Osteocyte (in vitro differentiated cells): Measurements from ENCODE around the gene ZNF385B. TPM values are rescaled to one million over a fixed set of nuclear protein-coding genes. Genes with fewer than 3 reads are reported as not detected.

Experiments
- DNase-seq: peaks from one replicate; pipeline ENCODE4 v3.0.0; 2021; ENCODE audit warnings: mixed read lengths; ENCODE audit not compliant: unreplicated experiment; ENCODE audit errors: extremely low spot score
- H3K27ac Mint-ChIP-seq: one replicate; pipeline ENCODE4 v1.8.0; 2021; ENCODE audit warnings: mild to moderate bottlenecking, mixed read lengths; ENCODE audit not compliant: unreplicated experiment
- H3K27me3 Mint-ChIP-seq: one replicate; pipeline ENCODE4 v1.8.0; 2021; ENCODE audit warnings: mixed read lengths; ENCODE audit not compliant: unreplicated experiment
- H3K36me3 Mint-ChIP-seq: one replicate; pipeline ENCODE4 v1.8.0; 2021; ENCODE audit warnings: mixed read lengths; ENCODE audit not compliant: unreplicated experiment
- H3K4me1 Mint-ChIP-seq: one replicate; pipeline ENCODE4 v1.8.0; 2021; ENCODE audit warnings: mixed read lengths; ENCODE audit not compliant: unreplicated experiment
- H3K4me3 Mint-ChIP-seq: one replicate; pipeline ENCODE4 v1.8.0; 2021; ENCODE audit warnings: mild to moderate bottlenecking, moderate library complexity, mixed read lengths; ENCODE audit not compliant: unreplicated experiment
- H3K9me3 Mint-ChIP-seq: one replicate; pipeline ENCODE4 v1.8.0; 2021; ENCODE audit warnings: mixed read lengths; ENCODE audit not compliant: unreplicated experiment
- total RNA-seq: library from RNA; stranded (reverse); gene quantifications from 2 replicates; pipeline ENCODE4 v1.2.1, GENCODE V29; 2021
- TF ChIP-seq, protein P1 (sequence below): fragments of 200-600 bp; sonication (generic); IDR thresholded peaks from 2 replicates; pipeline ENCODE4 v1.5.0; 2021; ENCODE audit warnings: antibody characterized with exemption, mild to moderate bottlenecking, moderate library complexity

Gene ZNF385B
- total RNA-seq, 1 donor from 2014 or later: 0.13 TPM

DNA sequence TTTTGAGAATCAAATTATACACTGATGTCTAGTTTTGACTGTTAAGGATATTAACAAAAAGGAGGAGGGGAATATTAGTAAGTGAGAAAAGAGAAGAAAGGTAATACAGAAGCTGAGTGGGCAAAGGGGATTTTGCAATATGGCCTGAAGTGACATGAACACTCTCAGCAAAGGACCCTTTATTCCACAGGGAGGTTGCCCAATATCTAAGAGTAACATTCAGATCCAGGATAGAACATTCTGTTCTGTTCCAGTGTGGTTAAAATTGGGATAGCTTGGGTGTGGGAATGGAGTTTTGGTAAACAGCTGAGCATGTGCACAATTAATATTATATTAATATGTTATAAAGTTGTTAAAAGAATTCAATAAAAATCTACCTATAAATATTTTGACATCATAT is 120.1 kb downstream of the ZNF385B start:
- TF ChIP-seq, protein P1, sequence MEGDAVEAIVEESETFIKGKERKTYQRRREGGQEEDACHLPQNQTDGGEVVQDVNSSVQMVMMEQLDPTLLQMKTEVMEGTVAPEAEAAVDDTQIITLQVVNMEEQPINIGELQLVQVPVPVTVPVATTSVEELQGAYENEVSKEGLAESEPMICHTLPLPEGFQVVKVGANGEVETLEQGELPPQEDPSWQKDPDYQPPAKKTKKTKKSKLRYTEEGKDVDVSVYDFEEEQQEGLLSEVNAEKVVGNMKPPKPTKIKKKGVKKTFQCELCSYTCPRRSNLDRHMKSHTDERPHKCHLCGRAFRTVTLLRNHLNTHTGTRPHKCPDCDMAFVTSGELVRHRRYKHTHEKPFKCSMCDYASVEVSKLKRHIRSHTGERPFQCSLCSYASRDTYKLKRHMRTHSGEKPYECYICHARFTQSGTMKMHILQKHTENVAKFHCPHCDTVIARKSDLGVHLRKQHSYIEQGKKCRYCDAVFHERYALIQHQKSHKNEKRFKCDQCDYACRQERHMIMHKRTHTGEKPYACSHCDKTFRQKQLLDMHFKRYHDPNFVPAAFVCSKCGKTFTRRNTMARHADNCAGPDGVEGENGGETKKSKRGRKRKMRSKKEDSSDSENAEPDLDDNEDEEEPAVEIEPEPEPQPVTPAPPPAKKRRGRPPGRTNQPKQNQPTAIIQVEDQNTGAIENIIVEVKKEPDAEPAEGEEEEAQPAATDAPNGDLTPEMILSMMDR: no peak
- Mint-ChIP-seq H3K4me3 (no peak overlapping the region), H3K9me3 (no peaks in the 10 kb centered on the region), H3K36me3 (no peaks in the 10 kb centered on the region), H3K27ac (no peak overlapping the region), H3K27me3 (peaks cover 53% of the 10 kb centered on the region), H3K4me1 (no peaks in the 10 kb centered on the region)
- DNase-seq: no peak

DNA sequence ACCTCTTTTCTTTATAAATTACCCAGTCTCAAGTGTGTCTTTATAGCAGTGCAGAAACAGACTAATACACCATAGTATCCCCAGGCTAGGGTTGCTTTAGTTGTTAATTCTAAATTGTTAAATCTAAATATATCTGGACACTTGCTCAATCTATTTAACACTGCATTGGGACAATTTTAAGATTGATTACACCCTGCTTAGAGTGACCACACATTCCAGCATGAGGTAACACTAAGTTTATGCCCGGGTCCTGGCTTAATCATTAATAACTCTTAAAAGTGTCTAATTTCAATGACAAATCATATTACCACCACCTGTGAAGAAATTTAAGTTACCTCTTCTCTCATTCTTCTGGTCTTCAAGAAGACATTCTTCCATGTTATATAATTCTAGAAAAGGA is 131.4 kb downstream of the ZNF385B start:
- Mint-ChIP-seq H3K4me3 (no peak overlapping the region), H3K27me3 (peaks cover 4% of the 10 kb centered on the region), H3K4me1 (no peaks in the 10 kb centered on the region), H3K27ac (no peak overlapping the region), H3K36me3 (no peaks in the 10 kb centered on the region), H3K9me3 (no peaks in the 10 kb centered on the region)
- TF ChIP-seq, protein P1: no peak
- no peak for DNase-seq

DNA sequence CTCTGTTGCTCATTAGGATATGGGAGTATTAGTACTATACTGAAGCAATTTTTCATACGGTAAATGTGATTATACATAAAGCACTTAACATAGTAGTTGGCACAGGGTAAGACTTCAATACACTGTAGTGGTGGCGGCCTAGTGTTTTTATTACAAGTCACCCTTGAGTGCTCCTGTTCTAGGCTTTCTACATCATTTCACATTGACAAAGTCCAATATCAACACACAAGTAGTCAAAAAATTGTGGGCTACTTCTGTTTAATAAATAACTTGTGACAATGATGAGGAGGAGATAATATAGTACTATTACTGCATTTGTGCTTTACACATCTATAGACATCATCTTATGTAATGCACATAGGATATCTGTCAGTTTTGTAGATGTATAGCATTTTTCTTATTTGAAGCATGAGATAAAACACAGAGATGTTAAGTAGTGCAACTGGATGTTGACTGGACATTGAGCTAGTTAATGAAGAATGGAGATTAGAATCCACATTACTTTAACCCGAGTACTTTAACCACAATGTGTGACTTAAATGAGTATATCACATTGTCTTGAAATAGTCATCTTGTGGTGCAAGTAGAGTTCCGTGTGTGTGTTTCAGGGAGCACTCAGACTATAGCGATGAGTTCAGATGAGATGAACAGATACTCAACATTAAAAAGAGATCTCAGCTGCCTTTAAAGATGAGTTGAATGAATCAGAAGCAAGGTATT is 134.8 kb downstream of the ZNF385B start:
- Mint-ChIP-seq H3K27me3 (peaks cover 4% of the 10 kb centered on the region), H3K27ac (no peak overlapping the region), H3K4me3 (no peak overlapping the region), H3K36me3 (no peaks in the 10 kb centered on the region), H3K9me3 (no peaks in the 10 kb centered on the region), H3K4me1 (no peaks in the 10 kb centered on the region)
- no peak for DNase-seq
- TF ChIP-seq, protein P1: no peak

DNA sequence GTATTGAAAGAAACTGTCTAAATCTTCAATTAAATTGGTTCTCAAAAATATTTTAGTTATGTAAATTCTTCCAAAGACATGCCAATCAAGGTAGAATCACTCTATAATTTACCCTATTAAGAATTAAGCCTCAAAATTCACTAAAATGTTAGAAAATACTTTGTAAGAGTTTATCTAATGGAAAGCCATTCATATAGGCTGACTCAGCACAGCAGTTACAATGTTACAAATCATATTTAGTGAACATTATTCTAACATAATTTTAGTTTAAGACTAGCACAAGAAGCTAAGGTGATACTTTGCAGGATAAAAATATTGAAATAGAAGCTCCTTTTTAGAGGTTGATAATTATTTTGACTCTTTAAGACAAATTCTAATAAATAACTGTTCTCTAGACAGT is 137.0 kb downstream of the ZNF385B start:
- H3K9me3 Mint-ChIP-seq: no peaks in the 10 kb centered on the region
- H3K4me1 Mint-ChIP-seq: no peaks in the 10 kb centered on the region
- H3K36me3 Mint-ChIP-seq: no peaks in the 10 kb centered on the region
- TF ChIP-seq, protein P1: no peak
- no peak for DNase-seq
- peaks cover under 1% of the 10 kb centered on the region for H3K27me3 Mint-ChIP-seq
- H3K27ac Mint-ChIP-seq: no peak overlapping the region
- H3K4me3 Mint-ChIP-seq: no peak overlapping the region

DNA sequence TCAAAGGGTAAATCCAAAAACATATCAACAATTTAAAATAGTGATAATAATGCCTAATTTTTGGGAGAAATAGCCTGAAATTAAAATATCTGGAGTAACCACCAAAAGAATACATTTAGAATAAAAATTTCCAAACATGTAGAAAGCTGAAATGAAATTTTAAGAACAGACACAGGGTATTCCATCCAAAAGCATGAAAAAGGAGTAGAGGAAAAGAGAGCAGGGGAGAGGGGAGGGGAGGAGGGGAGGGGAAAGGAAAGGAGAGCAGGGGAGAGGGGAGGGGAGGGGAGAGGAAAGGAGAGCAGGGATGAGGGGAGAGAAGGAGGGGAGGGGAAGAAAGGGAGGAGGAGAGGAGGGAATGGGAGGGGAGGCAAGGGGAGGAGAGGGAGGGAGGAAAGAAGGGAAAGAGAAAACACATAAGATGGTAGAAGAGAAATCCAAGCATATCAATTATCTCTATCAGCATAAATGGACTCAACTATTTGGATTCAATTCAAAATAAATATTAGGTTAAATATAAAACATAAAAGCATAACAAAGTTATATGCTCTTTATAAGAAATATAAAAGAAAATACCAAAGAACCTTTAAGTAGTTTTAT is 141.1 kb downstream of the ZNF385B start:
- TF ChIP-seq, protein P1: no peak
- H3K9me3 Mint-ChIP-seq: no peaks in the 10 kb centered on the region
- no peaks in the 10 kb centered on the region for H3K36me3 Mint-ChIP-seq
- H3K27me3 Mint-ChIP-seq: peaks cover 6% of the 10 kb centered on the region
- no peaks in the 10 kb centered on the region for H3K4me1 Mint-ChIP-seq
- no peak overlapping the region for H3K4me3 Mint-ChIP-seq
- DNase-seq: no peak
- H3K27ac Mint-ChIP-seq: no peak overlapping the region
